ENCODE data around the gene REN.

DNA sequence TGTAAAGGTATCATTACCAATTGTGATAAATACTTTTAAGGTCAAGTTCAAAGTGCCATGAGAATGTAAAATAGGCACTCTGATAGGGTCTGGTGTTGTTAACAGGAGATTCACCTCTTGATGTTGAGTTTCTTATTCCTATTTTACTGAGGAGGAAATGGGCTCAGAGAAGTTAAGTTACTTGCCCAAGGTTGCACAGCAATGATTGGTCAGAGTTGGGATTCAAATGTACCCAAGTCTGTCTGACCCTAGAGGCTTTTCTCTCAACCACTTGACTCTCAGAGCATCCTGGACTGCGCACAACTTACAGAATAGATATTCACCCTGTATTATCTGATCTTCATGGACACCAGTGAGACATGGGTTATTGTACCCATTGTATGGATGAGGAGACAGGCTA is 59.3 kb downstream of the REN start:
- TF ChIP-seq, protein P1, sequence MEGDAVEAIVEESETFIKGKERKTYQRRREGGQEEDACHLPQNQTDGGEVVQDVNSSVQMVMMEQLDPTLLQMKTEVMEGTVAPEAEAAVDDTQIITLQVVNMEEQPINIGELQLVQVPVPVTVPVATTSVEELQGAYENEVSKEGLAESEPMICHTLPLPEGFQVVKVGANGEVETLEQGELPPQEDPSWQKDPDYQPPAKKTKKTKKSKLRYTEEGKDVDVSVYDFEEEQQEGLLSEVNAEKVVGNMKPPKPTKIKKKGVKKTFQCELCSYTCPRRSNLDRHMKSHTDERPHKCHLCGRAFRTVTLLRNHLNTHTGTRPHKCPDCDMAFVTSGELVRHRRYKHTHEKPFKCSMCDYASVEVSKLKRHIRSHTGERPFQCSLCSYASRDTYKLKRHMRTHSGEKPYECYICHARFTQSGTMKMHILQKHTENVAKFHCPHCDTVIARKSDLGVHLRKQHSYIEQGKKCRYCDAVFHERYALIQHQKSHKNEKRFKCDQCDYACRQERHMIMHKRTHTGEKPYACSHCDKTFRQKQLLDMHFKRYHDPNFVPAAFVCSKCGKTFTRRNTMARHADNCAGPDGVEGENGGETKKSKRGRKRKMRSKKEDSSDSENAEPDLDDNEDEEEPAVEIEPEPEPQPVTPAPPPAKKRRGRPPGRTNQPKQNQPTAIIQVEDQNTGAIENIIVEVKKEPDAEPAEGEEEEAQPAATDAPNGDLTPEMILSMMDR (IDR thresholded peaks at IDR 0.05), result no peak
- TF ChIP-seq POLR2A (IDR thresholded peaks at IDR 0.05), result no peak

All from testis (tissue), 2 donors.